HG03039 (cell line): ENCODE measurements around the gene SLC7A5.
"Not testable (repeated sequence)": the region's sequence is repeated elsewhere in the genome, so short reads cannot be mapped to it uniquely, and the experiment has no call there.

Experiments
- ATAC-seq: cut with Tn5 transposase; IDR thresholded peaks from one replicate; pipeline ENCODE4 v1.9.1; 2021; ENCODE audit warnings: mild to moderate bottlenecking, moderate library complexity; ENCODE audit not compliant: unreplicated experiment

The SLC7A5 gene

DNA sequence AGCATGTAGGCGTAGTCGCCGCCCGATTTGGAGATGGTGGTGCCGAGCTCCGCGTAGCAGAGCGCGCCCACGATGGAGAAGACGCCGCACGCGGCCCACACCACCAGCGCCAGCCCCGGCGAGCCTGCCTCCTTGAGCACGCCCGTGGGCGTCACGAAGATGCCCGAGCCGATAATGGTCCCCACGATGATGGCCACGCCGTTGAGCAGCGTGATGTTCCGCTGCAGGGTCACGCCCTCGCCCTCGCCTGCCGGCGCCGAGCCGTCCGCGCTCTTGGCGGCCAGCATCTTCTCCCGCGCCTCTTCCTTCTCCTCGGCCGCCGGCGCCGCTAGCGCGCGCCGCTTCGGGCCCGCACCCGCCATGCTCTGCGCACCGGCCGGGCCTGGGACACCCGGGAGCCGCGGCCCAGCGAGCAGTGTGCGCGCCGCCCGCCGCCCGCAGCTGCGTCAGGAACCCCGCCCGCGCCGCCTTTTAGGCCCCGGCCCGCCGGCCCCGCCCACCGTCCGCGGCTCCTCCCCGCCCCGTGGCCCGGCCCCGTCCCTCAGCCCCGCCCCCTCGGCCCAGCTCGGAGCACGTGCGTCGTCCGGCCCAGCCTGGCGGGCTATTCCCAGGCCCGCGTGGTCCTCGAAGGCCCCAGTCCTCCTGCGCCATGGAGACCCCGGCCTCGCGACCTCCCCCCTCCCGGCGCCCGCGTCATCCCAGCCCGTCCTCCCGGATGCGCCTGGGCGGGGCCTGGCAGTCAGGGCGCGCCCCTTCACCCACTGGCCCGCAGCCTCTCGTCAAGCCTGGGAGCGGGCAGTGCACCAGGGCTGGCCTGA is at the start of gene SLC7A5:
SLC7A5 (minus strand) TSS at position 447 of the 818 bp plus-strand sequence; CDS start at position 362, 85 bp downstream.
- peak; percentile 53 for ATAC-seq

DNA sequence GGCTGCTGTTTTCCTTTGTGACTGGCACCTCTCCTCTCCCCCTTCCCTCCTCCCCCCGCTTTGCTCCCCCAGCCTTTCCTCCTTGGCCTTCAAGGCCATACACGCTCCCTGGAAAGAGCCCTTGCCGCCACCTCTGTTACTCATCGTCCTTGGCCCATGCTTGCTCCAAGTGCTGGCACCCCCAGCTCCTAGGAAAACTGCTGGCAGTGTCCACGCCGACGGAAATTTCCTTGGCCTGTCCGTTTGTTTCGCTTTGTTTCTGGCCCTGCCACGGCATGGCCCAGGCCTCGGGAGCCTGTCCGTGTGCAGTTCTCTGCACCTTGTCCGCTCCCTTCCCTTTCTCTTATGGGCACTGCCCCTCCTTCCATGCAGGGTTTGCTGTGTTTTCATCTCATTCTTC is 49.0 kb upstream of the SLC7A5 start:
- no peak for ATAC-seq

DNA sequence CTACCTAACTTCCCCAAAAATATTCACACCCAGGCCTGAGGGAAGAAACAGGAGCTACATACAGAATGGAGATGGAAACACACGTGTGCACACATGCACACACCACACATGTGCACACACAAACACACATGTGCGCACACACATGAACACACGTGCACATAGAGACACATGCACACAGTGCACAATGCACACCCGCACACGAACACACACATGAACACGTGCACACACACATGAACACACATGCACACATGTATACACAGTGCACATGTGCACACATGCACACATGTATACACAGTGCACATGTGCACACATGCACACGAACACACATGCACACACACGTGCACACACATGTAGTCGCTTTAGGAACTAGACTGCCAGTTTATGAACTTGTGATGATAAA is 48.2 kb upstream of the SLC7A5 start:
- no peak for ATAC-seq

DNA sequence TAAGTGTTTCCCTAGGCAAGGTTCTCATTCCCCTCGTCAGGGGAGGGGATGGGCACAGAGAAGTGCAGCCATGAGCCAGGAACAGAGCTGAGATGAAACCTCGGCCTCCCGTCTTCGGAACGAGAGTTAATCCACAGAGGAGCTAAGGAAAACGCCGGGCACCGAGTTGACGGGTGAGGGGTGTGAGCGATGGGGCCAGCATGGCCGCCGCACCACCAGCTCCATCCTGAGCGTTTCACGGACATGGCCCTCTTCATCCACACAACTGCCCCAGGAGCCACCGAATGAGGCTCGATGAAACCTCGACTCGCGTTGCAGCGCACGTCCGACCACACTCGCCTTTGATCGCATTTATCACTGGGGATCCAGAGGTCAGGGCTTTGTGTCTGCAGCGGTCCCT is 45.5 kb upstream of the SLC7A5 start:
- ATAC-seq, result no peak

DNA sequence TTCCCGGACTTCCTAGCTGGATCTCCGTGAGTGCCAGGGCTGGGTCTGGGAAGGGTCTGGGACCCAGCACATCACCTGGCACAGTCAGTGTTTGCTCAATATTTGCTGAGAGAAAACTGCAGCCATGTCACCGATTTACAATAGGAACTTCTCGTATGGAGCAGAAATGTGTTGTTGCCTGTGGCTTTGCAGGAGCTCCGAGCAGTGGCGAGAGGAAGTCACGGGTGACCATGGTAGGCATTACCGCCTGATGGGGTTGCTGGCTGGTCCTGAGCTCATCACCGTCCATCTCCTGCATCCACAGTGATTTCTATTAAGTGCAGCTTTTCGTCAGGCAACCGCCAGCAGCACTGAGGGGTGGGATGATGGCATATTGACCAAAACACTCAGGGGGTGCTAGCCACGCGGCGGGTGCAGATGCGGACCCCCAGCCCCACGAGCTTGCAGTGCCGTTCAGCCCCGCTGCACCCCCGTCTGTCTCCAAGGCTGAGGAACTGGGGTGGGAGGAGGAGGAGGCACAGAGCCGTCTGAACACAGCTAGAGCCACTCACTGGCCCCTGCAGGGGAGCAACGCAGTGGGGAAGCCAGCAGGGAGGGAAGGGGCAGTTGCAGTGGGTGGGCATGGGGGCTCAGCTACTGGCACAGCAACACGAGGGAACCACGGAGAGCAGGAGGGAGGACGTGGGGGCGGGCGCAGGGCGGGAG is 44.9 kb upstream of the SLC7A5 start:
- not testable (repeated sequence) for ATAC-seq

DNA sequence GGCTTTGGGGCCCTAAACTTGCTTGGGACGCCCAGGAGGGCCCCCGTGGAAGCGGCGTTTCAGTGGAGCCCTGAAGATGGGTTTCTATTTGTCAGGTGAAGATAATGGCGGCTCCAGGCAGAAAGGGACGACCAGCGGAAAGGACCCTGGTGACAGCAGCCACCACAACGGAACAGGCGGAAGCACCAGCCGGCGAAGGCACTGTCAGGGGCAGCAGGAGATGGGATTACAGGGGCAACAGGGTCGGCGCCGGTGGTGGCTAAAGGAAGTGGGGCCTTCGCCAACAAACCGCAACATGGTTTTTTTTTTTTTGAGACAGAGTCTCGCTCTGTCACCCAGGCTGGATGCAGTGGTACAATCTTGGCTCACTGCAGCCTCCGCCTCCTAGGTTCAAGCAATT is 43.4 kb upstream of the SLC7A5 start:
- not testable (repeated sequence) for ATAC-seq

DNA sequence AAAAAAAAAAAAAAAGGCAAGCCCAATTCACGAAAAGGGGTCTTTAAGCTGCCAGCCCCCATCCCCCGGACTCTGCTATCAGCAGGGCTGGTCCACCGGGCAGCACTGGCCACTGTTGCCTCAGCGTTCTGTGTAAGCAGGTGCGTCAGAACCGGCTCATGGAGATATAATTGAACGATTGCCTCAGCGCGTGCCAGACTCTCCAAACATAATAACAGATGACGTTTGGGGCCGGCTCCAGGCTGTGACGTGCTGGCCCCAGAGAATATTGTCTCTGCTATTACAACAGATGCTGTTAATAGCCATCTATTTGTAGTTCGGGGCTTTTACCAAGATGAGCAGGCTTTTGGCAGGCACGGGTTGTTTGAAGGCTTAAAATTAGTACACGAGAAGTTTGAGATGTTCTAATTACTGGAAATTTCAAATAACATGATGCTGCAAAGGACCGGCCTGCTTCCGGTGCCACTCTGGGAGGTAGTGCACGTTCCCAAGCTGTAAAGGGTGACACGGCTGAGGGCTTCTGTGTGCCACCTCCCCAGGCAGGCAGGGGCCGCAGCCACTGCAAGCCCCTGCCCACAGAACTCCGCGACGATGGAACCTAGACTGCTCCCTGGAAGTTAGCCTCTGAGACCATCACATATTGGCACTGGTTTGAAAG is 41.9 kb upstream of the SLC7A5 start:
- not testable (repeated sequence) for ATAC-seq

DNA sequence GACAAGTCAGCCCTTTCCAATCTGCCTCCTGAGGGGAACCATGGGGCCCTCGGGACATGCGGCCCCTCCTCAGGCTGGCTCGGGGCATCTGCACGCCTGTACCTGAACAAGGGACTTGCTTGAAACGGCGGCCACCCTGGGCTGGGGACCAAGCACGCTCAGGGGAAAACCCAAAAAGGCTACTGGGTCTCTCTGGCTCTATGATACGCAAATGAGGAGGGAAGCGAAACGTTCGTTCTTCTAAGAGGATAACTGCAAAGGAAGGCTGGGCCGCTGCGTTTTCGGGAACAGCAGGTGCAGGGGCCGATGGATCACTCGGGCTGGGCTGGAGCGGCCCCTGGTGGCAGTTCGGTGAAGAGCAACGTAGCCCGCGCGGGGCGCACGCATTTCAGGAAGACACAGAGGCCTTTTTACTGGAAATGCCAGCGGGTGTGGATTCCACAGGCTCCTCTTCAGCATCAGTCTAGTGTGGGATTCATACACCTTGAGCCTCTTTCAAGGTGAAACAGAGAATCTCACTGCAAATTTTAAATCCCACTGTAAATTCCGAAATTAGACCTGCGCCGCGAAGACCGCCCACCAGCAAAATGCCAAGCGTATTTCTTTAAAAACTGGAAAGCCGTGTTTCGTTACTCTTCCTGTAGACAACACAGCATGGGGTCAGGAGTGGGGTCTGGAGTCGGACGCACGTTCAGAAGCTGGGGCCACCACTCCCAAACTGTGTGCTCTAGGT is 40.1 kb upstream of the SLC7A5 start:
- ATAC-seq, result not testable (repeated sequence)

DNA sequence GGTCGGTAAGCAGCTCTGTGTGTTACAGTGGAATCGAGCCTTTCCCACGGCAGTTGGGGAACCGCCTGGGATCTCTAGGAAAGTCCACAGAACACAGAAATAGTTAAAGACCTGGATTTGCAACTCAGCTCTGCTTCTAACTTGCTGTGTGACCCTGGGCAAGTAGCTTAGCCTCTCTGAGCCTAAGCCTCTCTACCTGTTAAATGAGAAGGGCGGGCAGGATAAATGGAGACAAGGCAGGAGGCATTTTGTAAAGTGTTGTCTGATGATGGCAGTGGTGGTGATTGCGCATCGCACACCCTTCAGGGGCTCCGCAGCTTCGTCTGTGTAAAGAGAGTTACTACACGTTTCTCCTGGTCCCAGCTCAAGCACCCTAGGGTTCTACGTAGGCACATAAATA is 38.8 kb upstream of the SLC7A5 start:
- ATAC-seq, result not testable (repeated sequence)

DNA sequence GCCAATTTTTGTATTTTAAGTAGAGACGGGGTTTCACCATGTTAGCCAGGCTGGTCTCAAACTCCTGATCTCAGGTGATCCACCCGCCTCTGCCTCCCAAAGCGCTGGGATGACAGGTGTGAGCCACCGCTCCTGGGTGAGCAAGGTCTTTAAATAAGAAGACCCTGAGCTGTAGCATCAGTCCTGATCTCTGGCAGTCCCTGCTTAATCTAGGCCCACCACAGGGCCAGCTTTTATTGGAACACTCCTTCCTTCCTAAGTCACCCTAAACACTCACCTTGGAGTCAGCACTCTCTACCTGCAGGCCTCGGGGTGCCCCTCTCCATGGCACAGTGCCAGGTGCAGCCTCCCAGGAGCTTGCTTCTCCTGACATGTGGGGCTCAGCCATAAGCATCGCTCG is 36.2 kb upstream of the SLC7A5 start:
- not testable (repeated sequence) for ATAC-seq

DNA sequence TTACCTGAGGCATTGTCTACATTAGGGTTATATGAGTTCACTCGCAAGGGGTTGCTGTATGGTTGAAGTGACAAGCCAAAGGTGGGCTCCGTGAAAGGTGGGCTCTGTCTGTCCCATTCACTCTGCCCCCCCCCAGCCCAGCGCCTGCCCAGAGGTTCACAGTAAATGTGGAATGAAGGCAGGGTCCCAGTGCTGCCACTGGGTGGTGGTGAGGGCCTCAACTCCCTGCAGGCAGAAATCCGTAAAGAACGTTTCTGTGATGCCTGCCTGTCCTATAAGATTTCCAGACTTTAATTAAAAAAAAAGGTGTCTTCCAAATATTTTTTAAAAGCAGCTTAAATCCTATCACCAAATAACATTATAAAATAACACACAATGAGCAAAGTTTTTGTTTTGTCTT is 35.7 kb upstream of the SLC7A5 start:
- not testable (repeated sequence) for ATAC-seq

DNA sequence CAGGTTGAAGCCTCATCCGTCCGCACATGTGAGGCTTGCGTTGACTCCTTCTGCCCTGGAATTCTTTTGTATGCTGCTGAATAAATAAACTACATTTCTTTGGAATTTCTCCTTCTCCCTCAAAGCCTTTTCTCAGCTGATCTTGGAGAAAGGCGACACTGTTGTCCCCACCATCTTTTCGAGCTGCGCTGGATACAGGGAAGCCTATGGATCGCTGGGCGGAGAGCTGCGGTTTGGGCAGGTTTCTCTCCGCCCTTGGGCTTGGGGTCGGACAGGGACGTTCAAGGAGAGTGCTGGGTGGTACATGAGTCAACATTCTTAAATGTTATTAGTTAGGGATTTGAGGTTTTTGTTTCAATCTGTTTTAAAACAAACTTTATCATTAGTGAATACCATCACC is 31.2 kb upstream of the SLC7A5 start:
- ATAC-seq, result not testable (repeated sequence)

DNA sequence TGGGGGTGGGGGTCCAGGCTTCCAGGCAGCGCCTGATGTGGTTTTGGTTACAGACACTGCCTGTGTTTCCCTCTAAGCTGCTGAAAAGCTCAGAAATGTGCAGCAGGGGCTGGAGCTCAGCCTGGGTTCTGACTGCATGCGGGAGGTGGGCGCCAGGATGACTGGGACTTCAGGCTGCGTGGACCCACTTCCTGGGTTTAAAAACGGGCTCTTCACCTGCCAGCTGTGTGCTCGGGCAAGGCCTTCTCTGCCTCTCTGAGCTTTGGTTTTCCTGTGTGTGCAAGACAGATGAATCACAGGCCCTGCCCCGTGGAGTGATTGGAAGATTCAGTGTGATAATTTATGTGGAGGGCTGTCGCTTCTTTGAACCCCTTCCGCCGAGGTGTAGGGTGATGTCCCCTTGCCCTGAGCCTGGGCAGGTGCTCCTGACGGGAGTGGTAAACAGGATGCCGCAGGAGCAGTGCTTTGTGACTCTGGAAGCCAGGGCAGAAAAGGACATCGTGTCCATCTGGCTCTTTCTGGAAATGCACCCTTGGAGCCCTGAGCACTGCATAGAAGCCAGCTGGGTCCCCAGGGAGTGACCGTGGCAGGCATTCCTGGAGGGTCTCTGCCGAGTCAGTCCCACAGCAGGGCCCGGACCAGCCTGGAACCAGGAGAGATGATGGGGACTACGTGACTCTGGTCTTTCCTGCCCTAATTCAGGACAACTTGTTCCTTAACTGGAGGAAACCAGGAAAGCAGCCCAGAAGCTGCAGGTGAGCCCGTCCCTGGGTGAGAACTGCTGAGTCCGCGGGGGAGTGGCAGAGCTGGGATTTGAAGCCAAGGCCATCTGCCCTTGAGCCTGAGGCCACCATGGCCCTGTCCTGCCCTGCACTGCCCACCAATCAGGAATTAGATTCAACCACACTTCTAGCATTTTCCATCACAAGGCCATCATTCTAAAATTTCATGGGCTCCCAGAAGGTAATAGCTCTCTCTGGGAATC is 28.5 kb upstream of the SLC7A5 start:
- ATAC-seq, result no peak

DNA sequence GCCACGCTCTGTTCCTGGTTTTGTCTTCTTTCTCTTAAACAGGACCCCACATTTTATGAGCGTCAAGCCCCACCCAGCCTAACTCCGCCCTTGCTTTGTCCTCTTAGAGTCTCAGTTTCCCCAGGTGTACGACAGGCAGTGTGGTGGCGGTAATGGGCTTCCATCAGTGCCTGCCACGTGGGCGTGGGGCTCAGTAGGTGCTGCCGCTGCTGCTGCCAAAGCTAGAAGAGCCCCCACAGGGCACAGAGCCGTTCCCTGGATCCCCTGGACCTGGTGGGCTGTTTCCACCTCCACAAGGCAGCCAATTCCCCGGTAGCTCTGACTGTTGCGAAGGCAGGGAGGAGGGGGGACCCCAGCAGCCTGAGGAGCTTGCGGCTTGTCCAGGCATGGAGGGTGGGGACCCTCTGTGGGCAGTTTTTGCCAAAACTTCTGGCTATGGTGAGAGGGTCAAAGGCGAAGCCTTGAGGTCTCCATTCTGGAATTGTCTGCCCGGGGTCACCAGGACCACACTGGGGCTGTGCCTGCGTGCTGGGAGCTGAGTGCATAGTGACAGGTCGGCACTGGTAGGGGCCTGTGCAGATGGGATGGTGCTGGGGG is 27.7 kb upstream of the SLC7A5 start:
- ATAC-seq, result not testable (repeated sequence)

DNA sequence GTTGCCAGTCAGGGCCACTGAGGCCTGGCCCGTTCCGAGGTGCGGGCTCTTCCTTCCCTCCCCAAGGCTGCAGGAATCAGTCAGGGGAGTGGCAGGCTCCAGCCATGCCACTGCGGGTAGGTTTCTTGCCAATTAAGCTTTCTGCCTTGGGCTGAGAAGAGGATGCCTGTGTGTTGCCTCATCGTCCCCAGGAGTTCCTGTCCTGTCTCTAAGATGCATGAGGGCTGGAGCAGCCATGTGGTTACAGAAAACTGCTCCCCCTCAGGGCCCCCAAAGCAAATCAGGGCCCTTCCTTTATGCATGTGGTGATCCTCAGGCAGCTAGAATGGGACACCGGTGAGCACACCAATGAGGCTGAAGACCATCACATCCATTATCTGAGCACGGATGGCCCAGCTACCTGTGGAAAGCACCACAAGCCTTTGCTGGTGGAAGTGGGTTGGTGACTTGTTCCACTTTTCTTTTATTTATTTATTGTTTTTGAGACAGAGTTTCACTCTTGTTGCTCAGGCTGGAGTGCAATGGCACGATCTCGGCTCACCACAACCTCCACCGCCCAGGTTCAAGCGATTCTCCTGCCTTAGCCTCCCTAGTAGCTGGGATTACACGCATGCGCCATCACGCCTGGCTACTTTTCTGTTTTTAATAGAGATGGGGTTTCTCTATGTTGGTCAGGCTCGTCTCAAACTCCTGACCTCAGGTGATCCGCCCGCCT is 27.0 kb upstream of the SLC7A5 start:
- ATAC-seq, result not testable (repeated sequence)

DNA sequence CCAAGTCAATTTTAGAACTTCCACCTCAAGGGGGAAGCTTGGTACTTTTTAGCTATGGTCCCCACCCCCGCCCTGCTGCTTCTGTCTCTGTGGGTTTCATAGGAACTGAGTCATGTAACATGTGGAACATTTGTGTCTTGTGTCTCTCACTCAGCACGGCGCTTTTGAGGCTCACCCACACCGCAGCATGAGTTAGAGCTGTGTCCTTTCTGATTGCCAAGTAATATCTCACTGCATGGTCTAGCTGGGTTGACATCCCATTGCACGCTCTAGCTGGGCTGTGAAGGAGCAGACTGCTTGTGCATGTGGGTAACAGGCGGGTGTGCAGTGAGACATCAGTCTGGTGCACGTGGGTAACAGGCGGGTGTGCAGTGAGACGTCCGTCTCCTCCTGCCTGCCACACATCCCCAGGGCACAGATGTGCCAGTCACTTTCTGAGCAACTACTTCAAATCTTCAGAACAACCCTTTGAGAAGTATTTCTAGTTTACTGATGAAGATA is 26.4 kb upstream of the SLC7A5 start:
- peak; percentile 55 for ATAC-seq

DNA sequence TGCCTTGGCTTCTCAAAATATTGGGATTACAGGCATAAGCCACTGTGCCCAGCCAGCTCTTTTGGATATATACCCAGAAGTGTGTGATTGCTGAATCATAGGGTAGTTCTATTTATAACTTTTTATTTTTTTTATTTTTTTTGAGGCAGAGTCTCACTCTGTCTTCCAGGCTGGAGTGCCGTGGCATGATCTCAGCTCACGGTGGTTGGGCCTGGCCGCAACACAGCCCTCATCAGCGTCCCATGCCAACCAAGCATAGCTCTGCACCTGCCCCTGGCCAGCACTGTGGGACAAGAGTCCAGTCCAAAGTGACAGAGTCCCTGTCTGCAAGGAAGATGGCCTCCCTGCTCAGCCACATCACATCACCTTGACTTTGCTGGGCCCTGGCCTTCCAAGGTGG is 24.7 kb upstream of the SLC7A5 start:
- ATAC-seq, result not testable (repeated sequence)

DNA sequence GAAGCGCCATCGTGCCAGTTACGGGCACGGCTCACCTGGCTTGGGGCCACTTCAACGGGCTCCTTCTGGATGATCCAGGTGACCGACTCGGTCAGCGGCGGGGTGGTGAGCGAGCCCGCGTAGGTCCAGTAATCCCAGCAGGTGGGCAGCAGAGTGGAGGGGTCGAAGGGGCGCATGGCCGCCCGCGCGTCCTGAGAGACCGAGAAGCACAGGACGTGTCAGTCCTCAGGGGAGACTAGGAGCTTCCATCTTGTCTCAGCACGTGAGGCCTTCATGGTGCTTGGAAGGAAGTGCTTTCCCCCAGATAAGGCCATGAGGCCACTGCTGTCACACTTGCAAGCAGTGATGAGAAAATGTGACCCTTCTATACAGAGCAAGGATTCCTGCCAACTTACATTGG is 22.5 kb upstream of the SLC7A5 start:
- ATAC-seq, result no peak

DNA sequence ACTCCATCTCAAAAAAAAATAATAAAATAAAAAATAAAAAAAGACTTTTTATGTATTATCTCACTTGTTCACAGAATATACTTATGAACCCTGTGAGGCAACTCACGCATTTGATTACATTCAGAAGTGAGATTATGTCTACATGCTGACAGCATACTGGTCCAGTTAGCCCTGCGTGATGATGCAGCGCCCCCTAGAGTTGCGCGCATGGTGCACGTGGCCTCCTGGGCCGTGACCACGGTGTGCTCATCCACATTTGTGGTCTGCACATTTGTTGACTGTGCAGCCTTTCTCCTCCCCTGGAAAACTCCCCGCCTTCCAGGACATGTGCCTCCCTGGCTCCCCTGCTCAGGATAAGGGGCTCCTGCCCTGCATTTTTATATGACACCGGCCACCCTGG is 20.5 kb upstream of the SLC7A5 start:
- ATAC-seq, result not testable (repeated sequence)
